Activated effector memory CD4-positive, alpha-beta T cell treated with Interleukin-2 at 50 U/mL for 16 hours (primary cell): ENCODE data around the gene SERPINE3.

ENCODE experiments used
- DNase-seq: peaks from one replicate; pipeline ENCODE4 v3.0.0-alpha.2; 2020

Gene SERPINE3

DNA sequence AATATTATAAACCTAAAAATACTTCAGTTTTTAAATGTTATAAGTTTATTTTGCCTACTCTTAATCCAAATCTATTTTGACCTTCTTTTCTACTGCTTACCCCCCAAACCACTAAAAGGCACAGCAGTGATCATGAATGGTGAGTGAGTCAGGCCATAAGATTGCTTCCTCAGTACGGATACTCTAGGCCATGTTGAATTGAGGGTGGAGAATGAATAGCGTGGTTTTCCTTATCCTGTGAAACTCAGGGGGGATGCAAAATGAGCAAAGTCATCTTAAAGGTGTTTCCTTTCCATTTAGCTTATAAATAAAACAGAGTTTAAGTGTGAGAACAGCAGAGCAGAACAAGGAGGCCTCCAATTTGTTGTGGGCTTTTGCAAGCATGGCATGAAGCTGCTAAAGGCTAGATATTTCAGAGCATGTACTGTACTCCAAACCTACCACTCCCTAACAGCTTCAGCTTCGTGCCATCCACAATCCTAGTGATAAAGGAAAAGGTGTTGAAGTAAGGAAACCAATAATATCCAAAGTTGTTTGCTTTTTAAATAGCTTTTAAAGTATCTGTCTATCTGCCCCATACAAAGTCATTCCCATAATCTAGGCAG is 25.0 kb downstream of the SERPINE3 start:
- DNase-seq, result no peak

DNA sequence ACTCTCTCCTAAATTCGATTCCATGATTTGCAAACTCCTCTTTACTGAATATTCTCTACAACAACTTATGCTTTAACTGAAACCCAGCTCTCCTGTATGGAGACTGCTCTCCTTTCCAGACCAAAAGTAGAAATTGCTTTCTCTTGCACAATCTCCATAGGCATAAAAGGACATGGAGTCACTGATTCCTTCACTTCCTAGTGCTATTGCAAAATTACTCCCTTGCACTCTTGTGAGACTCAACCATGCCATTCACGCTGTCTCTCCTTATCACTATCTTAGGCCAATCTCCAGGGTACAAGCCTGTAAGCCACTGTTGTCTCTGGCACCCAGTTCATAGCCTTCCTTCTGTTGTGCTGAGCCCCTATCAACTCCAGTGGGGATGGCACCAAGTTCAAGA is 30.6 kb downstream of the SERPINE3 start:
- DNase-seq, result no peak

DNA sequence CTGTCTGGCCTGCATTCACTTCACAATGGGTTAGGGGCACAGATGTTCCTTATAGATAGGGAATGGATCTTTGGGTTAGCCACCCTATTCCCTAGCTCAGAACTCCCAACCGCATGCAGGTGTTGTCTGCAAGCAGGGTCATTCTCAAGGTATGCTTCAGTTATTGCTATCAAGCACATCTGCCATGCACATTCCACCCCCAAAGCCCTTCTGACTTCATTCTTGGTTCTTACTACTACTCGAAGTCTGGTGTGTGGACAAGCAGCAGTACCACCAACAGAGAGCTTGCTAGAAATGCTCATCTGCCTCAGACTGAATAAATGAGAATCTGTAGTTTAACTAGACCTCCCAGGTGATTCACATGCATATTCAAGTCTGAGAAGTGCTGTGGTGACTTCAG is 31.3 kb downstream of the SERPINE3 start:
- no peak for DNase-seq

DNA sequence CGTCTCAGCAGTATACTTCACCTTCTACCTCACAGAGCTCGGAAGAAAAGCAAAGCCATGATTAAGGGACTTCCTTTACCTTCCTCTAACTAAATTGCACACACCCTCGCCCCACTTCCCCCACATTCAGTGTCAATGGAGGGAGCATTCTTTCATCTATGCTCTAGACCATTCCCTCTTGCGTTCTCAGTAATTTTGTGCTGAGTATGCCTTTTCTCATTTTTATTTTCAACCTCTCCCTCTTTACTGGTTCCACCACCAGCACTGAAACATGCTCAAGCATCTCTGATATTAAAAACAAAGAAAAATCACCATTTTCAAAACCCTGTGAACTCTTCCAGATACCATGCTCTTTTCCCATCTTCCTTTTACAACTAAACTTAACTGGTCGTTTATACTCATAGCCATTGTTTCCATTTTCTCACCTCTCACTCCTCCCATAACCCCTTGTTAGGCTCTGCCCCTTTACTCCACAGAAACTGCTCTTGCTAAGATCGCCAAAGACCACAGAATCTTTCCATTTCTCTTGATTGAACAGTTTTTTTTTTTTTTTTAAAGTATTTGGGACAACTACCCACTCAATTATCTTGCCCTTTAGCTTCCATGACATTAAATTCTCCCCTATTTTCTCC is 32.4 kb downstream of the SERPINE3 start:
- DNase-seq, result no peak

DNA sequence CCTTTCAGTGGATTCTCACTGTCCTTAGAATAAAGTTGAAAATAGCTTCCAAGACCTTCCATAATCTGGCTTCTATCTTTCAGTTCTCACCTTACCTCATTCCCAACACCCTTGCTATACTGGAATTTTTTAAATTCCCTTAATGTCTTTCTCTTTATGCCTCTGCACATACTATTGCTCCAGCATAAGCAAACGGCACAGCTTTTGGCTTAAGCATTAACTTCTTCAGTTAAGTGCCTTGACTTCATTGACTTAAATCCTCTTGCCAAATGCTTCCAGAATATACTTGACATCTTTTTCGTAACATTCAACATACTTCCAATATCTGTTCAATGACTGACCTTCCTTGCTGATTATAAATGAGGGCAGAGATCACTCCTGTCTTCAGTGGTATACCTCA is 34.0 kb downstream of the SERPINE3 start:
- no peak for DNase-seq

DNA sequence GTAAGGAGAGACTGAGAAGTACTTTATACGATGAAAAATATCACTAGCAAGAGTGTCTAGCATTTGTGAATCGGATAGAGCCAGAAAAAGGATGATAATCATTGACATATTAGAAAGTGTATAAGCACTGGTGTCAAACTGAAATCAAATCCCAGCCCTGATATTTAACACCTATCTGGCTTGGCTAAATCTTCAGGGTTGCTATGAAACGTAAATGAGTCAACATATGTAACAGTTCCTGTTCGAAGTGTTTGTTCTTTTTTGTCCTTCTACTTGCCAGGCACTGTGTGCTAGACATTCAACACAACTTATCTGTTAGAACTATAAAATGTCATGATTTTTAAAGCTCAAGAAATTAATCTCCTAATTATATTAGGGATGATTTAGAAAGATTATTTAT is 40.8 kb downstream of the SERPINE3 start:
- DNase-seq, result no peak

DNA sequence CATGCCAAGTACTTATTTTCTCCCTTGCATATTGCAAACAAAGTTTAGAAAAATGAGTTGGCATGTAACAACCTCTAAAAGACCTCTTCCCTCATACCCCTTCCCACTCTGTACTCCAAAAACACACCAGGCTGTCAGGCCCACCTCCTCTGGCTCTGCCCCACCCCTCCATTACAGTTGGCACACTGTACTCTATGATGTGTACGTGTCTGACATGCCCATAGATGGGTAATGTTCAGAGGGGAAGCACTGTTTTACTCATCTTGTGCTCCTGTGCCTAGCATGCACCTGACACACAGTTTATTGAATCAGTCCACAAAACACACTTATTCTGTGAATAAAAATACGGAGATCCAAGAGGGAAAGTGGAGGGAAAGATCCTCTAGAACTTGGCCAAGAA is 45.6 kb downstream of the SERPINE3 start:
- DNase-seq, result no peak

DNA sequence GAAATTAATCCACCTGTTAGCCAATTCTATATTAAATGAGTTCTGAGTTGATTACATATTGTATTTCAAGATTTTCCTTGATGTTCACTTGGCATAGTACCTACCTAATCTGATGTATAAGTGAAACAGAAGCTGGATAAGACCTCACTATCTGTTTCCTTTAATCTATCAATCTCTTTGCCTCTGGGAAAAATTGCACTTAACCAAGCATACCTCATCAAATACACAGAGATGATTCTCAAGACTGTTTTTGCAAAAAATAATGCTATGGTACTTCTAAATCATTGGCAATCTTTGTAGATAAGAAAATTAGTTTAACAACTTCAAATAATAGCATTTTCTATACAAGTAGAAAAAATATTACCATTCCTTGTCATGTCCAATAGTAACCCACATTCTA is 55.2 kb downstream of the SERPINE3 start:
- DNase-seq, result no peak

DNA sequence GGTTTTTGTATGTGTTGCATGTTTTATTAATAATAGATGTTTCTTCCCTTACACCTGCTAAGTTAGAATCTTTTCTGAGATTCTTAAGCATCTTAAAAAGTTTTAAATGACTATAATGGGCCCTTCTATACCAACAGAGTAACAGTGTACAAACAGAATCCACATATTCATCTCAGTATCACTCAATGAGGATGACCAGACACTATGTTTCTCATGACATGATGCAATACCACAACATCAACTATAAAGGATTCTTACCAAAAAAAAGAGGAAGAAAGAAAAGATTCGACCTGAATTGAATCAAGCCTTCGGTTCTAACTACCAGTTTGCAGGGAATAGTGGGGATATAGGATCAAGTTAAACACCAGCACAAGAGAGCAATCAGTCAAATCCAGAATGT is 56.9 kb downstream of the SERPINE3 start:
- no peak for DNase-seq

DNA sequence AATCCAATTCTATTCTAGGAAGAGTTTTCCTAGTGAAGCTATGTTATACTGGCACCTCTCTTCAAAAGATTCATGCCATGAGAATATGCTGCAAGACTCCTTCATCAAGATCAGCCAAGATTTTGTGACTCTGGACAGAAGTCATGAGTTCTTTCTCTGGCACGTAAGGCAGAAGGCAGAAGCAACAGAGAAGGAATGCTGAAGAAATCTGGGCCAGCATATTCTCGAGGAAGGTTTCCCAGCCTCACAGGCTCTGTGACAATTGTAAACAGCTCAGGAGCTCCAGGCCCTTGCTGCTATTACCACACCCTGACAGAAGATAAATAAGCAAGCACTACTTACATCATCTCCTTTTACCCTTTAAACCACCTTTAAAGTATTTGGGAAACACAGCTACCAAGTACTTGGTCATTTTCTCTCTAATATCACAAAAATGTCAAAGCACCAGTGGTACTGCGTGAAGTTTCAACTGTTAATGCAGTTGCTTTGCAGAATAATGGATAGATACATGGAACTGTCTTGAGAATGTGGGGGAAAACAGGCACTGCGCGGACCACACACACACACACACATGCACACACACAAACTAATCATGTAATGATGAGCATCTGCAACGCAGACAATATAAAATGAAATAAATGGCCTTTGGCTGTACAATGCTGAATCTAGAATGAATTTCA is 57.9 kb downstream of the SERPINE3 start:
- no peak for DNase-seq

DNA sequence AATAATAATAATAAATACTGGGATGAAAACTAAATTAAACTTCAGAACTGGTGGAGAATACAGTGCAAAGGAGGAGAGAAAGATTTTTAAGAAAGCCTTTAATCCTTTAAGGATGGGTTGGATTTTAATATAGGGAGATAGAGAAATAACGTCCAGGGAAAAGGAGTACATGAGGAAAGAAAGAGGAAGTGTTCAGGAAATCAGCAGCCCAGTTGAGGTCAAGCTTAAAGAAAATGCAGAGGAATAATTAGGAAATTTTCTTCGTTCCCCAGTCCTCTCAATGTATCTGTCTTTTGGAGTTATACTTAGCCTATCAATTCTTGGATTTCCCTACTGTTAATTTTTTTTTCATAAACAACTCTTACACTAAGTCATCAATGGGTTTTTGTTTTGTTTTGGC is 65.7 kb downstream of the SERPINE3 start:
- DNase-seq, result no peak

DNA sequence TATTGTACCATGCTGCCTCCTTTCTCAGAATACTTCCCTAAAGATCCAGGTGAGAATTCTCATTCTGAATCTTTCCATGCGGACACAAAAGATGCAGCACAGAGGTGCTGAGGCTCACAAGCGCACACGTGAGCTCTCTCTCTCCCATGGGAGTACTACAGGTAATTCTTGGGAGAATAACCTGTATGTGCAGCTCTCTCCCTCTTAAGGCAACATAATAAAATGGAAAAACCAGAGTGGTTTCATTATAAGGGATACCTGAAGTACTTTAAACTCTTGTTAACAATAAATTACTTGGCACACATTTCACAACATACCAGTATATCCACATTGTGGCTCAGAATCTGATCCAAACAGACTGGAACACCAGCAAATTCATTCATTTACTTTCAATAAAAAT is 72.9 kb downstream of the SERPINE3 start:
- DNase-seq, result no peak
